Right atrium auricular region (tissue), 2 donors: ENCODE measurements around the gene ARHGAP26. TPM values are rescaled to one million over a fixed set of nuclear protein-coding genes. Genes with fewer than 3 reads are reported as not detected.

Experiments used
- DNase-seq: peaks from one replicate; pipeline ENCODE4 v3.0.0-alpha.2; 2019; ENCODE audit warnings: low spot score
- H3K27ac ChIP-seq, 2 donors: fragments of 200-600 bp; sonication (generic); 1 replicate in 1 of 2; 2 replicates in 1 of 2; pipeline ENCODE4 v1.5.1; 2016 to 2019
- H3K27me3 ChIP-seq, 2 donors: fragments of 200-600 bp; sonication (generic); one replicate each; pipeline versions ENCODE4 v1.5.1 to v1.6.0; 2017 to 2019
- H3K36me3 ChIP-seq: fragments of 200-600 bp; sonication (generic); one replicate; pipeline ENCODE4 v1.5.1; 2016
- H3K4me1 ChIP-seq, 2 donors: fragments of 200-600 bp; sonication (generic); one replicate each; pipeline versions ENCODE4 v1.5.1 to v1.6.0; 2017 to 2019
- H3K4me3 ChIP-seq, 2 donors: fragments of 200-600 bp; sonication (generic); 1 replicate in 1 of 2; 2 replicates in 1 of 2; pipeline ENCODE4 v1.5.1; 2017 to 2019; ENCODE audit warnings: mild to moderate bottlenecking in 1 of 2, moderate library complexity in 1 of 2
- H3K9me3 ChIP-seq, 2 donors: fragments of 200-600 bp; sonication (generic); one replicate each; pipeline ENCODE4 v1.5.1; 2019
- CTCF ChIP-seq, 2 donors: fragments of 200-600 bp; sonication (generic); IDR thresholded peaks; one replicate each; pipeline ENCODE4 v1.5.1; 2019; ENCODE audit warnings: antibody characterized with exemption in 2 of 2
- total RNA-seq, 2 donors: library from RNA; depleted of rRNA; stranded (reverse); fragments of >200 nt; gene quantifications; one replicate each; pipeline ENCODE4 v1.1.0, GENCODE V29; 2016

ARHGAP26 gene
- total RNA-seq, 2 donors from 2014 or later: 29.8 to 31.6 TPM

GRCh38 chr5:142811866-142812557 is 41.8 kb downstream of the ARHGAP26 start:
- no peak for DNase-seq
- H3K36me3 ChIP-seq: no peaks in the 10 kb centered on the region
- no peak overlapping the region for H3K4me3 ChIP-seq
- no peaks in the 10 kb centered on the region for H3K9me3 ChIP-seq
- peak overlapping the region; percentile 27 to 35 for H3K27ac ChIP-seq
- peaks cover 0 to 96% of the 10 kb centered on the region in 2 donors for H3K4me1 ChIP-seq
- no peak for TF ChIP-seq CTCF (IDR thresholded peaks at IDR 0.05)
- no peaks in the 10 kb centered on the region for H3K27me3 ChIP-seq

- TF ChIP-seq CTCF (IDR thresholded peaks at IDR 0.05): no peak
- no peak for DNase-seq
- Histone ChIP-seq H3K4me3 (no peak overlapping the region), H3K36me3 (no peaks in the 10 kb centered on the region), H3K27ac (peak overlapping the region; percentile 70 to 73), H3K4me1 (peaks cover 0 to 98% of the 10 kb centered on the region in 2 donors), H3K9me3 (no peaks in the 10 kb centered on the region), H3K27me3 (no peaks in the 10 kb centered on the region)
Measured at GRCh38 chr5:142813220-142813619, 43.0 kb downstream of the ARHGAP26 start.

- Histone ChIP-seq H3K4me3 (no peak overlapping the region), H3K27me3 (no peaks in the 10 kb centered on the region), H3K36me3 (no peaks in the 10 kb centered on the region), H3K27ac (peak overlapping the region; percentile 70 to 73), H3K9me3 (no peaks in the 10 kb centered on the region), H3K4me1 (peaks cover 0 to 98% of the 10 kb centered on the region in 2 donors)
- DNase-seq: no peak
- TF ChIP-seq CTCF (IDR thresholded peaks at IDR 0.05): no peak
Measured at GRCh38 chr5:142814122-142814521, 43.9 kb downstream of the ARHGAP26 start.

- Histone ChIP-seq H3K4me3 (no peak overlapping the region), H3K27me3 (no peaks in the 10 kb centered on the region), H3K36me3 (no peaks in the 10 kb centered on the region), H3K27ac (peak overlapping the region in 1 of 2 donors; percentile 70), H3K4me1 (peaks cover 0 to 89% of the 10 kb centered on the region in 2 donors), H3K9me3 (no peaks in the 10 kb centered on the region)
- no peak for DNase-seq
- no peak for TF ChIP-seq CTCF (IDR thresholded peaks at IDR 0.05)
Measured at GRCh38 chr5:142815469-142815868, 45.3 kb downstream of the ARHGAP26 start.

GRCh38 chr5:142816531-142817430 is 46.6 kb downstream of the ARHGAP26 start:
- Histone ChIP-seq H3K4me1 (peaks cover 0 to 77% of the 10 kb centered on the region in 2 donors), H3K9me3 (no peaks in the 10 kb centered on the region), H3K36me3 (no peaks in the 10 kb centered on the region), H3K4me3 (no peak overlapping the region), H3K27ac (peak overlapping the region; percentile 58), H3K27me3 (no peaks in the 10 kb centered on the region)
- TF ChIP-seq CTCF (IDR thresholded peaks at IDR 0.05): no peak
- DNase-seq: no peak
